Measurements from ENCODE around the gene GNAT3.

DNA sequence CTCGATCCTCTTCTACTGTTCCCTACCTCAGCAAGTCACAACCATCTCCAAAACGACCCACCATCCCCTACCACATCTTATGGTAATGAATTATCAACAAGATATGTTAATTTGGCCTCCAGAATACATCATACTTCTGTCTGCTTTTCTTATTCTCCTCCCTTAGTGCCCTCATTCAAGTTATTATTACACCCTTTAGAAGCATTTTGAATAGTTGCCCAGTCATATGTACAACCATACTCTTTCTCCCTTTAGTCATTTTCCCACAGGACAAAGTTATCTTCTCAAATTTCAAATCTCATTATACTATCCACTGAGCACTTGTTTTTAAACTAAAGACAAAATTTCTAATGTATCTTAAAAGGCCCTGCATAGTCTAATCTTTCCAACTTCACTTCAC, 71.0 kb downstream of the GNAT3 start:
- TF ChIP-seq, protein P1, sequence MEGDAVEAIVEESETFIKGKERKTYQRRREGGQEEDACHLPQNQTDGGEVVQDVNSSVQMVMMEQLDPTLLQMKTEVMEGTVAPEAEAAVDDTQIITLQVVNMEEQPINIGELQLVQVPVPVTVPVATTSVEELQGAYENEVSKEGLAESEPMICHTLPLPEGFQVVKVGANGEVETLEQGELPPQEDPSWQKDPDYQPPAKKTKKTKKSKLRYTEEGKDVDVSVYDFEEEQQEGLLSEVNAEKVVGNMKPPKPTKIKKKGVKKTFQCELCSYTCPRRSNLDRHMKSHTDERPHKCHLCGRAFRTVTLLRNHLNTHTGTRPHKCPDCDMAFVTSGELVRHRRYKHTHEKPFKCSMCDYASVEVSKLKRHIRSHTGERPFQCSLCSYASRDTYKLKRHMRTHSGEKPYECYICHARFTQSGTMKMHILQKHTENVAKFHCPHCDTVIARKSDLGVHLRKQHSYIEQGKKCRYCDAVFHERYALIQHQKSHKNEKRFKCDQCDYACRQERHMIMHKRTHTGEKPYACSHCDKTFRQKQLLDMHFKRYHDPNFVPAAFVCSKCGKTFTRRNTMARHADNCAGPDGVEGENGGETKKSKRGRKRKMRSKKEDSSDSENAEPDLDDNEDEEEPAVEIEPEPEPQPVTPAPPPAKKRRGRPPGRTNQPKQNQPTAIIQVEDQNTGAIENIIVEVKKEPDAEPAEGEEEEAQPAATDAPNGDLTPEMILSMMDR (IDR thresholded peaks at IDR 0.05) = no peak
- TF ChIP-seq POLR2A (IDR thresholded peaks at IDR 0.05) = no peak
- no peak for TF ChIP-seq POLR2AphosphoS5 (IDR thresholded peaks at IDR 0.05)
- no peak for TF ChIP-seq EP300 (IDR thresholded peaks at IDR 0.05)
